ENCODE data around the gene MYCBP2.
"Not testable (repeated sequence)": the region's sequence is repeated elsewhere in the genome, so short reads cannot be mapped to it uniquely, and the experiment has no call there.

MYCBP2 gene

DNA sequence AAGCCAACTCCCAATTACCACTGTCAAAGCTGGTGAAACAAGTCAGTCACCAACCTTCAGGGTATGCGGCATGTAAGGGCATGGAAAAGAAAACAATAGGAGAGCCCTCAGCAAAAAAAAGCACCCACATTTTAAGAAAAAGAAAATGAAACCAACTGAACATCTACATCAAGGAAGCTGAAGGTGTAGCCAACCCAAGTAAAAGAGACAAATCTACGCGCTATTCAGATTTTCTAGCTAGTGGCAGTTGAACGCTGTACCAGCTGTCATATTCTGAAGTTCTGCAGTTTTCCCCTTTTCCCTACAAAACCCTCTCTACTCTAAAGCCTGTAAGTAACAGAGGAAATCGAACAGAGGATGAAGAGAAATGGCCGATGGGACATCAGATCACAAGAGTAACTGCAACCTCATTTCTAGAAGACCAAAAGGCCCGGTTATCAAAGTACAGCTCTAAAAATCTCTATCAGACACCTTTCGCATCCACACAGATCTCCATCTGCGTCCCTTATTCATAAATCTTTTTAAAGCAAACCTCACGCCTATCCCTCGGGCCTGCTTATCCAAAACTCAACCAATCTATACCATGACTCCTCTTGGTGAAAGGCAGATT, 1.4 kb downstream of the MYCBP2 start:
- Mint-ChIP-seq H3K4me3 (peak overlapping the region; percentile 92 to 98 (median 96)), H3K36me3 (ENCODE audit: low read depth) (no peaks in the 10 kb centered on the region), H3K9me3 (no peaks in the 10 kb centered on the region), H3K4me1 (peaks cover 55% of the 10 kb centered on the region), H3K27me3 (ENCODE audit: low read depth) (no peaks in the 10 kb centered on the region), H3K27ac (peak overlapping the region; percentile 10 to 81 (median 39))
- no peak for TF ChIP-seq CTCF (IDR thresholded peaks at IDR 0.05; ENCODE audit: unreplicated experiment in 3 of 3)

GRCh38 chr13:77323858-77324257, 3.0 kb downstream of the MYCBP2 start:
- H3K9me3 Mint-ChIP-seq = no peaks in the 10 kb centered on the region
- no peaks in the 10 kb centered on the region for H3K27me3 Mint-ChIP-seq (ENCODE audit: low read depth)
- peaks cover 48% of the 10 kb centered on the region for H3K4me1 Mint-ChIP-seq
- TF ChIP-seq CTCF (IDR thresholded peaks at IDR 0.05; ENCODE audit: unreplicated experiment in 3 of 3) = no peak
- H3K4me3 Mint-ChIP-seq = peak overlapping the region; percentile 2 to 27 (median 5)
- H3K36me3 Mint-ChIP-seq (ENCODE audit: low read depth) = no peaks in the 10 kb centered on the region
- H3K27ac Mint-ChIP-seq = no peak overlapping the region

DNA sequence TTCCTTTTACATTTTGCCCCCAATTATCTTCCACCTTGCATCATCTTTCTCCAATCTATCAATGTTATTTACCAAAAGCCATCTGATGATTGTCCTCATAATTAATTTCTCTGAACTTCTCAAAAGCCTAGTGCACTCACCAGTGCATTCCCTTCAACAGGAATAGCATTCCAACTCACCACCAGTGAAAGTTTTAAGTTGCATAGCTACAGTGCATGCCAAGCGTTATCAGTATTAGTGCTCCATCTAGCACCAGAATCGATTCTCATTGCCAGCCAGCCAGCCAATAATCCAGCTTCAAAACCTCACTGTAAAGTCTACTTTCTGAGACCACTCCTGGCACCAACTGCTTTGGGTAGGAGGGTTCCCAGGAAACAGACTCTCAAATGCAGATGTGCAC, 7.4 kb downstream of the MYCBP2 start:
- no peak for TF ChIP-seq CTCF (IDR thresholded peaks at IDR 0.05; ENCODE audit: unreplicated experiment in 3 of 3)
- Mint-ChIP-seq H3K9me3 (no peaks in the 10 kb centered on the region), H3K27ac (no peak overlapping the region), H3K27me3 (ENCODE audit: low read depth) (no peaks in the 10 kb centered on the region), H3K36me3 (ENCODE audit: low read depth) (no peaks in the 10 kb centered on the region), H3K4me1 (peaks cover 22% of the 10 kb centered on the region), H3K4me3 (no peak overlapping the region)

- Mint-ChIP-seq H3K4me3 (no peak overlapping the region), H3K4me1 (peaks cover 14% of the 10 kb centered on the region), H3K36me3 (ENCODE audit: low read depth) (no peaks in the 10 kb centered on the region), H3K27me3 (ENCODE audit: low read depth) (no peaks in the 10 kb centered on the region), H3K27ac (no peak overlapping the region), H3K9me3 (no peaks in the 10 kb centered on the region)
- TF ChIP-seq CTCF (IDR thresholded peaks at IDR 0.05; ENCODE audit: unreplicated experiment in 3 of 3) = no peak
Measured at GRCh38 chr13:77318741-77319140, 8.2 kb downstream of the MYCBP2 start.

DNA sequence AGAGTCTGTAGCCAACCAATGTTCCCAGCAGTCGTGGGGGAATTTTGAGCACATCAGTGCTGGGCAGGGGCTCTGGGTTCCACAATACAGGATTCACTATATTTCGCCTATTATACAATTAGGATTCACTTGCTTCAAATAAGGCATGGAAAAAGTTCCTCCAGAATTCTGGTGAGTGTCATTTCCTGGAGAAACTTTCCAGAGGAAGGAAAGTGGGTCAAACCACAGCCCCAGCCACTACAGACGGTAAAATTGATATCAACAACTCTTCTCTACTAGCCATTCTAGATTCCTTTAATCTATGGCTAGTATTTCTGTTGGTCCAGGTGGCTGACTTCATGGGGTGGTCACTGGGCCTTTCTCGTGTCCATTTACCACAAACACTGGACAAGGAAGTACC, 10.5 kb downstream of the MYCBP2 start:
- Mint-ChIP-seq H3K4me1 (peaks cover under 1% of the 10 kb centered on the region), H3K4me3 (no peak overlapping the region)
- no peak for TF ChIP-seq CTCF (IDR thresholded peaks at IDR 0.05; ENCODE audit: unreplicated experiment in 3 of 3)

DNA sequence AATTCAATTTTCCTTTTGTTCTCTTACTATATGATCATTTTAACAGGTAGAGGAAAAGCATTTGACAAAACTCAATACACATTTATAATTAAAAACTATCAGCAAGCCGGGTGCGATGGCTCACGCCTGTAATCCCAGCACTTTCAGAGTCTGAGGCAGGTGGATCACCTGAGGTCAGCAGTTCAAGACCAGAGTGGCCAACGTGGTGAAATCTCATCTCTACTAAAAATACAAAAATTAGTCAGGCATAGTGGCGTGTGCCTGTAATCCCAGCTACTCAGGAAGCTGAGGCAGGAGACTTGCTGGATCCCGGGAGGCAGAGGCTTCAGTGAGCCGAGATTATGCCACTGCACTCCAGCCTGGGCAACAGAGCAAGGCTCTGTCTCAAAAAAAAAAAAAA, 11.4 kb downstream of the MYCBP2 start:
- H3K36me3 Mint-ChIP-seq (ENCODE audit: low read depth); H3K9me3 Mint-ChIP-seq; H3K27ac Mint-ChIP-seq; H3K4me3 Mint-ChIP-seq; H3K4me1 Mint-ChIP-seq; H3K27me3 Mint-ChIP-seq (ENCODE audit: low read depth): not testable (repeated sequence)

More for the DNA sequence above, 10.5 kb downstream of the MYCBP2 start:
- no peak overlapping the region for H3K27ac Mint-ChIP-seq
- H3K9me3 Mint-ChIP-seq = no peaks in the 10 kb centered on the region
- no peaks in the 10 kb centered on the region for H3K36me3 Mint-ChIP-seq (ENCODE audit: low read depth)
- H3K27me3 Mint-ChIP-seq (ENCODE audit: low read depth) = no peaks in the 10 kb centered on the region
